HG03097 (cell line): ENCODE data around the gene CCL17.
"Not testable (repeated sequence)": the region's sequence is repeated elsewhere in the genome, so short reads cannot be mapped to it uniquely, and the experiment has no call there.

ENCODE experiments used
- ATAC-seq: cut with Tn5 transposase; IDR thresholded peaks from one replicate; pipeline ENCODE4 v1.9.1; 2021; ENCODE audit not compliant: unreplicated experiment, low FRiP score

The CCL17 gene

GRCh38 chr16:57403965-57404817 lies at the start of gene CCL17:
Gene CCL17 (plus strand): TSS chr16:57404767. CDS start chr16:57413933, 9,166 bp downstream.
- ATAC-seq, result no peak

- ATAC-seq, result no peak
Measured at GRCh38 chr16:57355898-57356414, 48.6 kb upstream of the CCL17 start.

GRCh38 chr16:57356547-57356946 lies 48.0 kb upstream of the CCL17 start:
- no peak for ATAC-seq

GRCh38 chr16:57357330-57358085 lies 47.1 kb upstream of the CCL17 start:
- ATAC-seq, result no peak

GRCh38 chr16:57358086-57358420 lies 46.5 kb upstream of the CCL17 start:
- no peak for ATAC-seq

- no peak for ATAC-seq
Measured at GRCh38 chr16:57358527-57359095, 46.0 kb upstream of the CCL17 start, which contains the start of gene CCL22. Gene CCL22 (plus strand): TSS chr16:57358783. CDS start chr16:57358817, 34 bp downstream.

- ATAC-seq, result no peak
Measured at GRCh38 chr16:57360321-57360935, 44.1 kb upstream of the CCL17 start.

- ATAC-seq, result no peak
Measured at GRCh38 chr16:57361404-57361803, 43.2 kb upstream of the CCL17 start.

GRCh38 chr16:57364143-57364542 lies 40.4 kb upstream of the CCL17 start:
- no peak for ATAC-seq

- no peak for ATAC-seq
Measured at GRCh38 chr16:57366544-57367040, 38.0 kb upstream of the CCL17 start.

GRCh38 chr16:57367116-57367752 lies 37.3 kb upstream of the CCL17 start:
- no peak for ATAC-seq

GRCh38 chr16:57371494-57372371 lies 32.8 kb upstream of the CCL17 start:
- no peak for ATAC-seq

GRCh38 chr16:57372372-57373116 lies 32.0 kb upstream of the CCL17 start, which contains the start of gene CX3CL1:
Gene CX3CL1 (plus strand): TSS chr16:57372490. CDS start chr16:57372569, 79 bp downstream.
- ATAC-seq, result no peak

- no peak for ATAC-seq
Measured at GRCh38 chr16:57373117-57373947, 31.2 kb upstream of the CCL17 start.

GRCh38 chr16:57374067-57374534 lies 30.5 kb upstream of the CCL17 start:
- ATAC-seq, result no peak

GRCh38 chr16:57374925-57375465 lies 29.6 kb upstream of the CCL17 start:
- not testable (repeated sequence) for ATAC-seq

GRCh38 chr16:57376313-57376818 lies 28.2 kb upstream of the CCL17 start:
- no peak for ATAC-seq
